Measurements from ENCODE around the gene SPRR3. TPM values are rescaled to one million over a fixed set of nuclear protein-coding genes. Genes with fewer than 3 reads are reported as not detected.

Gene SPRR3
- total RNA-seq, 4 donors from 2014 or later = not detected

GRCh38 chr1:152983234-152983633 is 18.3 kb upstream of the SPRR3 start:
- no peak overlapping the region for H3K27ac ChIP-seq
- DNase-seq (ENCODE audit: low spot score in 2 of 2) = no peak
- no peaks in the 10 kb centered on the region for H3K36me3 ChIP-seq
- H3K27me3 ChIP-seq = peaks cover 4% of the 10 kb centered on the region
- peaks cover 10% of the 10 kb centered on the region for H3K4me1 ChIP-seq
- no peak overlapping the region for H3K4me3 ChIP-seq
- H3K9me3 ChIP-seq = no peaks in the 10 kb centered on the region
- TF ChIP-seq CTCF (IDR thresholded peaks at IDR 0.05) = no peak
- TF ChIP-seq POLR2A (IDR thresholded peaks at IDR 0.05) = no peak
- TF ChIP-seq POLR2AphosphoS5 (IDR thresholded peaks at IDR 0.05) = no peak
- TF ChIP-seq EP300 (IDR thresholded peaks at IDR 0.05) = no peak

GRCh38 chr1:152983743-152984142 is 17.8 kb upstream of the SPRR3 start, which contains the start of gene SPRR1A:
Gene SPRR1A, plus strand, starts transcription at chr1:152984081. Its CDS starts 1,150 bp downstream, at chr1:152985231.
- no peaks in the 10 kb centered on the region for H3K9me3 ChIP-seq
- WGBS = 59% methylated on average over 3 of the region's 3 CpGs
- H3K4me1 ChIP-seq = peaks cover 10% of the 10 kb centered on the region
- TF ChIP-seq POLR2AphosphoS5 (IDR thresholded peaks at IDR 0.05) (no peak), EP300 (IDR thresholded peaks at IDR 0.05) (no peak), CTCF (IDR thresholded peaks at IDR 0.05) (no peak), POLR2A (IDR thresholded peaks at IDR 0.05) (no peak)
- DNase-seq (ENCODE audit: low spot score in 2 of 2) = no peak
- no peak within 1 kb of the TSS for H3K27ac ChIP-seq
- peaks cover 4% of the 10 kb centered on the region for H3K27me3 ChIP-seq
- no peak within 1 kb of the TSS for H3K4me3 ChIP-seq
- H3K36me3 ChIP-seq = no peaks in the 10 kb centered on the region

GRCh38 chr1:152986578-152986977 is 15.0 kb upstream of the SPRR3 start:
- Histone ChIP-seq H3K27me3 (no peaks in the 10 kb centered on the region), H3K36me3 (no peaks in the 10 kb centered on the region), H3K4me3 (no peak overlapping the region), H3K4me1 (peaks cover 10% of the 10 kb centered on the region), H3K27ac (no peak overlapping the region), H3K9me3 (no peaks in the 10 kb centered on the region)
- no peak for DNase-seq (ENCODE audit: low spot score in 2 of 2)
- 70% methylated on average over 2 of the region's 2 CpGs for WGBS
- TF ChIP-seq POLR2A (IDR thresholded peaks at IDR 0.05) = no peak
- TF ChIP-seq EP300 (IDR thresholded peaks at IDR 0.05) = no peak
- TF ChIP-seq POLR2AphosphoS5 (IDR thresholded peaks at IDR 0.05) = no peak
- TF ChIP-seq CTCF (IDR thresholded peaks at IDR 0.05) = no peak

- Histone ChIP-seq H3K36me3 (no peaks in the 10 kb centered on the region), H3K27me3 (no peaks in the 10 kb centered on the region), H3K9me3 (no peaks in the 10 kb centered on the region), H3K27ac (no peak overlapping the region), H3K4me1 (no peaks in the 10 kb centered on the region), H3K4me3 (no peak overlapping the region)
- no peak for DNase-seq (ENCODE audit: low spot score in 2 of 2)
- WGBS = 56% methylated on average over 6 of the region's 6 CpGs
- TF ChIP-seq POLR2AphosphoS5 (IDR thresholded peaks at IDR 0.05) (no peak), CTCF (IDR thresholded peaks at IDR 0.05) (no peak), EP300 (IDR thresholded peaks at IDR 0.05) (no peak), POLR2A (IDR thresholded peaks at IDR 0.05) (no peak)
Measured at GRCh38 chr1:152993186-152993585, 8.4 kb upstream of the SPRR3 start.

- Histone ChIP-seq H3K9me3 (no peaks in the 10 kb centered on the region), H3K4me1 (no peaks in the 10 kb centered on the region), H3K27me3 (no peaks in the 10 kb centered on the region), H3K27ac (no peak overlapping the region), H3K4me3 (no peak overlapping the region), H3K36me3 (no peaks in the 10 kb centered on the region)
- 46% methylated on average over 1 of the region's 1 CpG for WGBS
- TF ChIP-seq POLR2AphosphoS5 (IDR thresholded peaks at IDR 0.05) (no peak), CTCF (IDR thresholded peaks at IDR 0.05) (no peak), EP300 (IDR thresholded peaks at IDR 0.05) (no peak), POLR2A (IDR thresholded peaks at IDR 0.05) (no peak)
- DNase-seq (ENCODE audit: low spot score in 2 of 2) = no peak
Measured at GRCh38 chr1:152995842-152996241, 5.7 kb upstream of the SPRR3 start.
